ENCODE data around the gene OR10R2. TPM values are rescaled to one million over a fixed set of nuclear protein-coding genes. Genes with fewer than 3 reads are reported as not detected.

Gene OR10R2
- total RNA-seq, 1 experiment from 2014 or later: not detected

- Histone ChIP-seq H2BK12ac (ENCODE audit: insufficient read length, low read depth, low read length) (no peak overlapping the region), H3K23ac (ENCODE audit: insufficient read length, low read depth, low read length) (no peak overlapping the region), H3K79me1 (ENCODE audit: insufficient read depth, low read depth, low read length, poor library complexity, severe bottlenecking) (no peaks in the 10 kb centered on the region), H4K5ac (ENCODE audit: insufficient read length, low read depth, low read length) (no peak overlapping the region), H3K4me1 (ENCODE audit: insufficient read depth, low read length) (no peaks in the 10 kb centered on the region), H3T11ph (ENCODE audit: low read length) (no peak overlapping the region), H3K79me2 (ENCODE audit: insufficient read depth, low read length) (no peaks in the 10 kb centered on the region), H2BK120ac (ENCODE audit: low read depth, low read length, poor library complexity, severe bottlenecking) (no peak overlapping the region), H3K4ac (ENCODE audit: low read depth, low read length) (no peak overlapping the region), H3K18ac (ENCODE audit: insufficient read length, low read depth, low read length) (no peak overlapping the region), H2AK5ac (ENCODE audit: insufficient read length, low read length) (no peak overlapping the region), H4K91ac (ENCODE audit: insufficient read length, low read depth, low read length) (no peak overlapping the region), H2BK20ac (ENCODE audit: low read depth, low read length, poor library complexity, severe bottlenecking) (no peak overlapping the region), H3K4me2 (ENCODE audit: insufficient read depth, insufficient read length, low read length) (no peak overlapping the region), H4K20me1 (ENCODE audit: control insufficient read depth, insufficient read depth, insufficient read length) (no peaks in the 10 kb centered on the region), H3K27ac (ENCODE audit: insufficient read length, low read depth, low read length) (no peak overlapping the region), H3K9ac (ENCODE audit: extremely low read depth, insufficient read length, low read length) (no peak overlapping the region), H2BK15ac (ENCODE audit: low read depth, low read length) (no peak overlapping the region), H3K14ac (ENCODE audit: insufficient read depth, low read length) (no peak overlapping the region), H3K27me3 (ENCODE audit: insufficient read depth, low read length) (no peaks in the 10 kb centered on the region), H3K23me2 (ENCODE audit: insufficient read length, low read depth, low read length, poor library complexity, severe bottlenecking) (no peaks in the 10 kb centered on the region), H3K56ac (ENCODE audit: insufficient read length, low read depth, low read length) (no peak overlapping the region), H4K8ac (replicated peaks; ENCODE audit: insufficient read length, low read depth, low read length) (no peak overlapping the region), H2BK5ac (ENCODE audit: insufficient read length, low read length) (no peak overlapping the region), H2AFZ (ENCODE audit: low read length) (no peak overlapping the region), H3K9me3 (ENCODE audit: control insufficient read depth, low read depth, low read length) (no peaks in the 10 kb centered on the region)
- peaks cover 5 to 12% of the 10 kb centered on the region in 2 experiments; a peak in 3 of 4 replicates for H3K4me1 Mint-ChIP-seq
- peaks cover 3 to 4% of the 10 kb centered on the region in 2 experiments; a peak in 2 of 5 replicates for H3K9me3 Mint-ChIP-seq
- no peak overlapping the region for H3K4me3 Mint-ChIP-seq
- no peak for TF ChIP-seq CTCF (conservative IDR thresholded peaks at IDR 0.05)
- DNase-seq: no peak
- no peaks in the 10 kb centered on the region; a peak in 2 of 7 replicates for H3K36me3 Mint-ChIP-seq (ENCODE audit: insufficient read depth in 1 of 3, low read depth in 3 of 3)
- H3K27me3 Mint-ChIP-seq (ENCODE audit: low read depth): no peaks in the 10 kb centered on the region; the same call in 1 of the 2 replicates
- WGBS (ENCODE audit: extremely low coverage, insufficient read length, low lambda C conversion rate): no CpG with 5 or more reads among the region's 3 CpGs
- H3K27ac Mint-ChIP-seq: no peak overlapping the region
Observed at GRCh38 chr1:158520955-158521665, 49.1 kb downstream of the OR10R2 start.

Data from H9 (cell line).